Mesendoderm (in vitro differentiated cells): ENCODE results near the gene MYPN.

ENCODE experiments used
- DNase-seq: peaks from one replicate; pipeline ENCODE4 v3.0.0; 2013
- H2AK5ac ChIP-seq: 2 replicates; pipeline ENCODE4 v1.6.1; 2013; ENCODE audit warnings: low read length, inconsistent platforms
- H2BK120ac ChIP-seq: 2 replicates; pipeline ENCODE4 v1.6.1; 2013; ENCODE audit warnings: low read depth, mild to moderate bottlenecking, low read length, moderate library complexity, mixed read lengths
- H2BK15ac ChIP-seq: replicated peaks from 2 replicates; pipeline ENCODE4 v1.6.1; 2013; ENCODE audit warnings: low read depth, mild to moderate bottlenecking, moderate library complexity
- H2BK5ac ChIP-seq: 2 replicates; pipeline ENCODE4 v1.6.1; 2013; ENCODE audit warnings: low read length, inconsistent platforms
- H3K18ac ChIP-seq: 2 replicates; pipeline ENCODE4 v1.6.1; 2013; ENCODE audit warnings: mild to moderate bottlenecking, low read length, mixed read lengths
- H3K23ac ChIP-seq: one replicate; pipeline ENCODE4 v1.6.1; 2013; ENCODE audit warnings: low read length
- H3K27ac ChIP-seq: 2 replicates; pipeline ENCODE4 v1.5.1; 2013; ENCODE audit warnings: low read depth, mild to moderate bottlenecking, inconsistent platforms, low read length, moderate library complexity
- H3K27me3 ChIP-seq: 2 replicates; pipeline ENCODE4 v1.6.1; 2013; ENCODE audit warnings: low read length, control low read depth, mild to moderate bottlenecking, inconsistent platforms; ENCODE audit not compliant: insufficient read depth, poor library complexity
- H3K36me3 ChIP-seq: 2 replicates; pipeline ENCODE4 v1.6.1; 2013; ENCODE audit warnings: low read length, inconsistent platforms; ENCODE audit not compliant: control insufficient read depth, insufficient read depth
- H3K4ac ChIP-seq: one replicate; pipeline ENCODE4 v1.6.1; 2013; ENCODE audit warnings: low read depth, mild to moderate bottlenecking, low read length, moderate library complexity
- H3K4me1 ChIP-seq: 2 replicates; pipeline ENCODE4 v1.6.1; 2013; ENCODE audit warnings: low read depth, low read length, inconsistent platforms; ENCODE audit not compliant: control insufficient read depth
- H3K4me2 ChIP-seq: 2 replicates; pipeline ENCODE4 v1.6.1; 2013; ENCODE audit warnings: low read length
- H3K4me3 ChIP-seq: 2 replicates; pipeline ENCODE4 v1.5.1; 2013; ENCODE audit warnings: mild to moderate bottlenecking, low read length
- H3K56ac ChIP-seq: one replicate; pipeline ENCODE4 v1.6.1; 2013; ENCODE audit warnings: low read length
- H3K79me1 ChIP-seq: 2 replicates; pipeline ENCODE4 v1.6.1; 2013; ENCODE audit warnings: low read length, inconsistent platforms
- H3K79me2 ChIP-seq: 2 replicates; pipeline ENCODE4 v1.6.1; 2013; ENCODE audit warnings: mild to moderate bottlenecking, low read length; ENCODE audit not compliant: control insufficient read depth, insufficient read depth
- H3K9ac ChIP-seq: 2 replicates; pipeline ENCODE4 v1.6.1; 2013; ENCODE audit warnings: low read length, inconsistent platforms
- H4K5ac ChIP-seq: one replicate; pipeline ENCODE4 v1.6.1; 2013; ENCODE audit warnings: low read length
- H4K8ac ChIP-seq: one replicate; pipeline ENCODE4 v1.6.1; 2013; ENCODE audit warnings: low read depth, mild to moderate bottlenecking, control low read depth, low read length, moderate library complexity
- WGBS: extraction: QIAGEN DNeasy Blood & Tissue Kit; methylation state at CpG from one replicate; pipeline ENCODE4 v1.1.7; 2013; ENCODE audit warnings: low lambda C conversion rate, missing lambda C conversion rate; ENCODE audit not compliant: insufficient coverage; ENCODE audit errors: extremely low coverage; 5-methylcytosine and 5-hydroxymethylcytosine counted together

The MYPN gene

DNA sequence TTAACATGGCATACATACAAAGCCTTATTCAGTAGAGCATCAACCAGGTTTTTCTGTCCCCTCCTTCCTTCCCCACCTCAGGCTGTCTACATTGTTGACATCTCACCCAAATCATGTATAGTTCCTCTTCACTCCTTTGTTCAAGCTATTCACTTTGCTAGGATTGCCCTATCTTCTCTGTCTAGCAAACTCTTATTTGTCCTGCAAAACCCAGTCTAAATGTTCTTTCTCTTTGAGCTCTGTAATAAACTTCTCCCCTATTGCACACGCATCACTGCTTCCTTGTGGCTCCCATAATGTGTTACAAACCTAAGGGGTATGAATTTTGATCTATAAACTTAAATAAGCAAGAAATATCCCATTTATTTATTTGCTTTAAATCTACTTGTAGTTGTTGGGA, 36.8 kb downstream of the MYPN start:
- H3K4me1 ChIP-seq, result no peaks in the 10 kb centered on the region
- H3K4me3 ChIP-seq, result no peak overlapping the region
- H3K79me1 ChIP-seq, result no peaks in the 10 kb centered on the region
- no peaks in the 10 kb centered on the region for H3K36me3 ChIP-seq
- H2BK120ac ChIP-seq, result no peak overlapping the region
- no peaks in the 10 kb centered on the region for H3K79me2 ChIP-seq
- no peak for DNase-seq
- H3K27me3 ChIP-seq, result no peaks in the 10 kb centered on the region
- WGBS, result no CpG with 5 or more reads among the region's 1 CpG
- no peak overlapping the region for H3K4me2 ChIP-seq
- H3K23ac ChIP-seq, result no peak overlapping the region
- H3K56ac ChIP-seq, result no peak overlapping the region
- H3K9ac ChIP-seq, result no peak overlapping the region
- H3K4ac ChIP-seq, result no peak overlapping the region
- H2BK5ac ChIP-seq, result no peak overlapping the region
- H3K27ac ChIP-seq, result no peak overlapping the region
- no peak overlapping the region for H2BK15ac ChIP-seq
- H2AK5ac ChIP-seq, result no peak overlapping the region
- H4K8ac ChIP-seq, result no peak overlapping the region
- H3K18ac ChIP-seq, result no peak overlapping the region
- no peak overlapping the region for H4K5ac ChIP-seq

DNA sequence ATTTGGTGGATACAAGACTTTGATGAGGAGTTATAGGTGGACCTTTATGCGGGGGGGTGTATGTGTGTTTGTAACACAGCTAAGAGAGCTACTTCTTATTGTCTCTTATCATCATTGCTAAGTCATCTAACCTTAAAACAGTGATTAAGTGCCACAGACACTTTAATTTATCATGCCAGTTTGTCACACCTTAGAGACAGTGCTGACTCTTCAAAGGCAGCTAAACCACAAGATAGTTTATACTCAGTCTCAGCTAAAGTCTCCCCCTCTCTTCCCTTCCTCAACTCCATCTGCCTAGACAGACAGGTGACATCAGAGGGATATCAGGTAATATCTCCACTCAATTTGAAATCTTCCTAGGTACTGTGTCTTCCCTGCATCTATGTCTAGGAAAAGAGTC, 42.2 kb downstream of the MYPN start:
- no peak overlapping the region for H3K27ac ChIP-seq
- WGBS, result no CpG with 5 or more reads among the region's 1 CpG
- no peak overlapping the region for H3K9ac ChIP-seq
- no peaks in the 10 kb centered on the region for H3K79me1 ChIP-seq
- no peak overlapping the region for H3K4me2 ChIP-seq
- H2BK15ac ChIP-seq, result no peak overlapping the region
- peaks cover 8% of the 10 kb centered on the region for H3K4me1 ChIP-seq
- no peak overlapping the region for H3K56ac ChIP-seq
- H4K8ac ChIP-seq, result no peak overlapping the region
- no peak overlapping the region for H4K5ac ChIP-seq
- peak; percentile 42 for DNase-seq
- H2BK5ac ChIP-seq, result no peak overlapping the region
- H3K4me3 ChIP-seq, result no peak overlapping the region
- H3K79me2 ChIP-seq, result no peaks in the 10 kb centered on the region
- no peak overlapping the region for H2AK5ac ChIP-seq
- no peaks in the 10 kb centered on the region for H3K27me3 ChIP-seq
- no peak overlapping the region for H3K23ac ChIP-seq
- no peaks in the 10 kb centered on the region for H3K36me3 ChIP-seq
- H2BK120ac ChIP-seq, result no peak overlapping the region
- H3K18ac ChIP-seq, result no peak overlapping the region
- no peak overlapping the region for H3K4ac ChIP-seq

DNA sequence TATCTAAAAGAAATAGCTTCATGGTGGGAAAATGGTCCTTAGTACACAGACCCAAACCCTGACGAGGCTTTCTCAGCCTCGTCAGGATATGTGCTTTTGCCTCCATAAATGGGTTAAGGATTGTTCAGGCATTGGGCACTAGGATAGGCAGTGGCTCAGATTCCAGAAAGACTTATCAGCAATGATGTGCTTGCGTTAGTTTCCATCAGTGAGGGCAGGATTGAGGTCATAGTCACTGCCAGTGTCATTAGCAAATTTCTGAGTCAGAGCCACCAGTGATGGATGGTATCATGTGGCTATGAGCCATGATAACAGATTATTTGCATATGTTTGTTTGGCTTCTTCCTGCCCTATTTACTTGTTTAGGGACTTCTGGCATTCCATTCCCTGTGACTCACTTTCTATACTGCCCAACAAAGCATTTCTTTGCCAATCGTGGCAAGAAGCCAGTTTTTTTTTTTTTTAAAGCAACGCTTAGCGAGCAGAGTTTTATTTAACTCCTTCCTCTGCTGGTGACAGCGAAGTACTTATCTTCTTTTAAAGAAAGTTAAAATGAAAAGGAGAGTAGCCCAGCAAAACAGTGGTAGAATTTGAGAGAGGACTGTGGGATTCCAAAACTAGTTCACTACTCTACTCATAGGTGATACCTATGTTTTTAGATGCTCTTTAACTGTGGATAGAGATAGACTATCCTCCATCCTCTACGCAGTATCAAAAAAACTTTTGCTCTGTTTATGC, 44.4 kb downstream of the MYPN start:
- Histone ChIP-seq H3K18ac (peak overlapping the region; percentile 51), H3K79me1 (no peaks in the 10 kb centered on the region), H3K36me3 (no peaks in the 10 kb centered on the region), H2BK120ac (no peak overlapping the region), H3K27me3 (no peaks in the 10 kb centered on the region), H3K4me1 (peaks cover 8% of the 10 kb centered on the region), H3K4me3 (no peak overlapping the region), H4K5ac (no peak overlapping the region), H4K8ac (no peak overlapping the region), H3K56ac (peak overlapping the region; percentile 70), H2BK5ac (no peak overlapping the region), H2BK15ac (no peak overlapping the region), H3K79me2 (no peaks in the 10 kb centered on the region), H3K4me2 (no peak overlapping the region), H3K27ac (no peak overlapping the region), H3K9ac (no peak overlapping the region), H3K4ac (no peak overlapping the region), H2AK5ac (no peak overlapping the region), H3K23ac (no peak overlapping the region)
- no CpG with 5 or more reads among the region's 8 CpGs for WGBS
- peak; percentile 99 for DNase-seq

GRCh38 chr10:68154211-68154497, 44.9 kb downstream of the MYPN start:
- H3K27me3 ChIP-seq, result no peaks in the 10 kb centered on the region
- H3K36me3 ChIP-seq, result no peaks in the 10 kb centered on the region
- no peak overlapping the region for H3K9ac ChIP-seq
- no peak overlapping the region for H4K8ac ChIP-seq
- H2BK15ac ChIP-seq, result no peak overlapping the region
- H3K79me2 ChIP-seq, result no peaks in the 10 kb centered on the region
- peak; percentile 70 for DNase-seq
- H4K5ac ChIP-seq, result no peak overlapping the region
- H3K18ac ChIP-seq, result peak overlapping the region; percentile 51
- H3K23ac ChIP-seq, result no peak overlapping the region
- H3K4me2 ChIP-seq, result no peak overlapping the region
- H3K79me1 ChIP-seq, result no peaks in the 10 kb centered on the region
- peaks cover 8% of the 10 kb centered on the region for H3K4me1 ChIP-seq
- H2BK5ac ChIP-seq, result no peak overlapping the region
- no peak overlapping the region for H2AK5ac ChIP-seq
- H3K4ac ChIP-seq, result no peak overlapping the region
- H3K27ac ChIP-seq, result no peak overlapping the region
- H2BK120ac ChIP-seq, result peak overlapping the region; percentile 73
- no peak overlapping the region for H3K4me3 ChIP-seq
- no CpG with 5 or more reads among the region's 3 CpGs for WGBS
- peak overlapping the region; percentile 70 for H3K56ac ChIP-seq

GRCh38 chr10:68155615-68156210, 46.4 kb downstream of the MYPN start:
- Histone ChIP-seq H4K5ac (no peak overlapping the region), H3K56ac (no peak overlapping the region), H3K79me1 (no peaks in the 10 kb centered on the region), H3K4ac (no peak overlapping the region), H3K9ac (no peak overlapping the region), H3K79me2 (no peaks in the 10 kb centered on the region), H3K18ac (no peak overlapping the region), H3K27ac (no peak overlapping the region), H3K36me3 (no peaks in the 10 kb centered on the region), H3K4me2 (no peak overlapping the region), H2BK120ac (no peak overlapping the region), H3K4me3 (no peak overlapping the region), H3K27me3 (no peaks in the 10 kb centered on the region), H3K4me1 (peaks cover 8% of the 10 kb centered on the region), H3K23ac (no peak overlapping the region), H2AK5ac (no peak overlapping the region), H2BK15ac (no peak overlapping the region), H2BK5ac (no peak overlapping the region), H4K8ac (no peak overlapping the region)
- WGBS, result no CpG with 5 or more reads among the region's 2 CpGs
- DNase-seq, result no peak
